Panc1 (cell line): ENCODE data around the gene ZNF292.

Experiments
- CTCF ChIP-seq: fragments of 450-650 bp; IDR thresholded peaks from 2 replicates; pipeline ENCODE4 v1.5.1; 2017; ENCODE audit warnings: mild to moderate bottlenecking
- POLR2AphosphoS5 ChIP-seq: IDR thresholded peaks from 2 replicates; pipeline ENCODE4 v1.6.1; 2012; ENCODE audit warnings: mild to moderate bottlenecking, low read depth, low read length, moderate library complexity

- TF ChIP-seq CTCF, result no peak
- TF ChIP-seq POLR2AphosphoS5, result no peak
Measured at GRCh38 chr6:87199787-87200186, 44.4 kb downstream of the ZNF292 start.
